ENCODE measurements around the gene TAGAP. TPM values are rescaled to one million over a fixed set of nuclear protein-coding genes. Genes with fewer than 3 reads are reported as not detected.

Gene TAGAP
- total and polyA plus RNA-seq, 9 of the 15 experiments (the other 6 are each of a cell fraction or from before 2014, with no cell fraction given), result 0.07 TPM; not detected in 8

- TF ChIP-seq HNRNPH1 (optimal IDR thresholded peaks at IDR 0.05; ENCODE audit: low read depth, low read length) (no peak), TBL1XR1 (IDR thresholded peaks at IDR 0.05; ENCODE audit: low read length in 2 of 2) (no peak; a peak in 2 of 4 replicates), ZNF165 (CRISPR knock-in tag; IDR thresholded peaks at IDR 0.05; ENCODE audit: borderline replicate concordance) (0 out of 2 replicates have a peak, but pooled peaks have one; percentile 69), ZBTB12 (CRISPR knock-in tag; IDR thresholded peaks at IDR 0.05) (peak; percentile 45; the same call in 1 of the 2 replicates), ZNF133 (CRISPR knock-in tag; IDR thresholded peaks at IDR 0.05) (no peak), HDAC8 (tag; IDR thresholded peaks at IDR 0.05) (peak; percentile 88), FOXK2 (conservative IDR thresholded peaks at IDR 0.05 in 1 of 2, IDR thresholded peaks at IDR 0.05 in 1 of 2; ENCODE audit: low read depth in 2 of 2) (peak; percentile 70 to 76; a peak in 3 of 4 replicates), ZNF253 (CRISPR knock-in tag; conservative IDR thresholded peaks at IDR 0.05) (no peak), ESRRA (IDR thresholded peaks at IDR 0.05; ENCODE audit: borderline replicate concordance, low read depth) (peak; percentile 95), MIER1 (IDR thresholded peaks at IDR 0.05; ENCODE audit: low read depth) (no peak), TAF7 (tag; IDR thresholded peaks at IDR 0.05) (peak; percentile 84), PYGO2 (tag; IDR thresholded peaks at IDR 0.05) (no peak), ZNF507 (tag; conservative IDR thresholded peaks at IDR 0.05) (no peak), ATF4 (CRISPR knock-in tag; IDR thresholded peaks at IDR 0.05) (no peak), TRIM28 (IDR thresholded peaks at IDR 0.05) (peak; percentile 78; the same call in 1 of the 2 replicates), ZNF592 (IDR thresholded peaks at IDR 0.05) (peak; percentile 90), ZNF282 (CRISPR knock-in tag; IDR thresholded peaks at IDR 0.05) (peak; percentile 79; the same call in 1 of the 2 replicates), FOXP4 (CRISPR knock-in tag; IDR thresholded peaks at IDR 0.05; ENCODE audit: borderline replicate concordance) (no peak), HIVEP1 (CRISPR knock-in tag; IDR thresholded peaks at IDR 0.05) (no peak), POLR2AphosphoS2 (IDR thresholded peaks at IDR 0.05; ENCODE audit: low read length) (no peak), HOXB6 (CRISPR knock-in tag; IDR thresholded peaks at IDR 0.05; ENCODE audit: borderline replicate concordance) (no peak)
These were observed 45.0 kb downstream of the TAGAP start, which contains the start of gene RSPH3 (continued) for GRCh38 chr6:158999666-159000403.
